ENCODE data around the gene UBE3A. TPM values are rescaled to one million over a fixed set of nuclear protein-coding genes. Genes with fewer than 3 reads are reported as not detected.

Gene UBE3A
- total RNA-seq, 1 donor from 2014 or later, result 93.1 TPM

DNA sequence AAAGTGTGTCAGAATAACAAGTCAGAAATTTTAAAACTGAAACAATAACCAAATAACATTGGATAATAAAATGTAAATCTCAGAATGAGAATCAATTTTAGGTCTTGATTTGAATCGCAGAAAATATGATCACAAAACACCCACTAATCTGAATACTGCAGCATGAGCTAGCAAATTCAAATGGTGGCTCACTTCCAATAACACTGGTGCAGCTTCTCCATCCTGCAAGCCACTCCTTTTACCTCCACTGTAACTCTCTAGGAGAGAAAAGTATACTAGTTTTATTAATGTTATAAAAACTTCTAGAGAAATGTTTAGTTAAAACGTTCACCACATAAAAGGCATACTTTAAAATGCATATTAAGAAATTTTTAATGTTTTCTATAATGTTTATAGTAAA, 30.4 kb downstream of the UBE3A start:
- TF ChIP-seq, protein P1, sequence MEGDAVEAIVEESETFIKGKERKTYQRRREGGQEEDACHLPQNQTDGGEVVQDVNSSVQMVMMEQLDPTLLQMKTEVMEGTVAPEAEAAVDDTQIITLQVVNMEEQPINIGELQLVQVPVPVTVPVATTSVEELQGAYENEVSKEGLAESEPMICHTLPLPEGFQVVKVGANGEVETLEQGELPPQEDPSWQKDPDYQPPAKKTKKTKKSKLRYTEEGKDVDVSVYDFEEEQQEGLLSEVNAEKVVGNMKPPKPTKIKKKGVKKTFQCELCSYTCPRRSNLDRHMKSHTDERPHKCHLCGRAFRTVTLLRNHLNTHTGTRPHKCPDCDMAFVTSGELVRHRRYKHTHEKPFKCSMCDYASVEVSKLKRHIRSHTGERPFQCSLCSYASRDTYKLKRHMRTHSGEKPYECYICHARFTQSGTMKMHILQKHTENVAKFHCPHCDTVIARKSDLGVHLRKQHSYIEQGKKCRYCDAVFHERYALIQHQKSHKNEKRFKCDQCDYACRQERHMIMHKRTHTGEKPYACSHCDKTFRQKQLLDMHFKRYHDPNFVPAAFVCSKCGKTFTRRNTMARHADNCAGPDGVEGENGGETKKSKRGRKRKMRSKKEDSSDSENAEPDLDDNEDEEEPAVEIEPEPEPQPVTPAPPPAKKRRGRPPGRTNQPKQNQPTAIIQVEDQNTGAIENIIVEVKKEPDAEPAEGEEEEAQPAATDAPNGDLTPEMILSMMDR (IDR thresholded peaks at IDR 0.05), result no peak
- Histone ChIP-seq H3K4me3 (no peak overlapping the region), H3K4me1 (peaks cover 17% of the 10 kb centered on the region), H3K27me3 (no peaks in the 10 kb centered on the region), H3K9me3 (no peaks in the 10 kb centered on the region), H3K36me3 (peaks cover 4% of the 10 kb centered on the region), H3K27ac (no peak overlapping the region)
- intact Hi-C loops (cut with DNase I), result no loop called here
- no peak for ATAC-seq
- no peak for DNase-seq

DNA sequence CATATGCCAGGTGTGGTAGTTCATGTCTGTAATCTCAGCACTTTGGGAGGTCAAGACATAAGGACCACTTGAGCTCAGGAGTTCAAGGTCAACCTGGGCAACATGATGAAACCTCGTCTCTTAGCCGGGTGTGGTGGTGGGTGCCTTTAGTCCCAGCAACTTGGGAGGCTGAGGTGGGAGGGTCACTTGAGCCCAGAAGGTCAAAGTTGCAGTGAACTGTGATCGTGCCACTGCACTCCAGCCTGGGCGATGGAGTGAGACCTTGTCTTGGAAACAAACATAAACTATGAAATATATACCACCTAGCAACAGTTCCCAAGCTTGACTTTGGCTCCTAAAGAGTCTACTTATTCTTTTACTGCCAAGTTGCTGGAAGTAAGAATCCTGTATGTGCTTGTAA, 30.9 kb downstream of the UBE3A start:
- ATAC-seq, result no peak
- H3K4me1 ChIP-seq, result peaks cover 17% of the 10 kb centered on the region
- no peaks in the 10 kb centered on the region for H3K9me3 ChIP-seq
- TF ChIP-seq, protein P1 (IDR thresholded peaks at IDR 0.05), result no peak
- no peaks in the 10 kb centered on the region for H3K27me3 ChIP-seq
- no peak for DNase-seq
- no peak overlapping the region for H3K27ac ChIP-seq
- intact Hi-C loops (cut with DNase I), result no loop called here
- H3K36me3 ChIP-seq, result peaks cover 6% of the 10 kb centered on the region
- H3K4me3 ChIP-seq, result no peak overlapping the region

- Histone ChIP-seq H3K4me1 (peaks cover 17% of the 10 kb centered on the region), H3K9me3 (peaks cover under 1% of the 10 kb centered on the region), H3K4me3 (no peak overlapping the region), H3K36me3 (peaks cover 17% of the 10 kb centered on the region), H3K27me3 (no peaks in the 10 kb centered on the region), H3K27ac (no peak overlapping the region)
- intact Hi-C loops (cut with DNase I), result no loop called here
- ATAC-seq (no peak), DNase-seq (no peak)
- TF ChIP-seq, protein P1 (IDR thresholded peaks at IDR 0.05), result no peak
These were observed 32.0 kb downstream of the UBE3A start for GRCh38 chr15:25406846-25407245.

DNA sequence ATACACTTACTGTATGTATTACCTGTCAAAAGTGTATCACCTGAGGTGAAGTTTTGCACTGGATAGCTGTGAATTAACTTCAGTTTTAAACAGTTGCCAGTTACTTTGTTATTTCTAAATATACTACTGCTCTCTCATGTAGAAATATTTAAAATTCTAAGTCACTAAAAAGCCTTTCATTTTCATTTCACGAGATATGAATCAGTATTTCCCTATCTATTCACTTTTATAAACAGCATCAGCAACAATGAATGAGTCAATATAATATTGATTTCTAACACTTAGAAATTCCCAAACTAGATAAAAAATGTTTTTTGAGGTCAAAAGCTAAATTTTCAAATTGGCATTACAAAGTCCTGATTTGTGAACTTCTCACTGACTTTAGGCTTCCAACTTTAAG, 32.6 kb downstream of the UBE3A start:
- DNase-seq (no peak), ATAC-seq (no peak)
- TF ChIP-seq, protein P1 (IDR thresholded peaks at IDR 0.05), result no peak
- H3K9me3 ChIP-seq, result peaks cover 5% of the 10 kb centered on the region
- no peak overlapping the region for H3K27ac ChIP-seq
- intact Hi-C loops (cut with DNase I), result no loop called here
- no peak overlapping the region for H3K4me3 ChIP-seq
- no peaks in the 10 kb centered on the region for H3K27me3 ChIP-seq
- peaks cover 17% of the 10 kb centered on the region for H3K36me3 ChIP-seq
- H3K4me1 ChIP-seq, result peaks cover 17% of the 10 kb centered on the region

DNA sequence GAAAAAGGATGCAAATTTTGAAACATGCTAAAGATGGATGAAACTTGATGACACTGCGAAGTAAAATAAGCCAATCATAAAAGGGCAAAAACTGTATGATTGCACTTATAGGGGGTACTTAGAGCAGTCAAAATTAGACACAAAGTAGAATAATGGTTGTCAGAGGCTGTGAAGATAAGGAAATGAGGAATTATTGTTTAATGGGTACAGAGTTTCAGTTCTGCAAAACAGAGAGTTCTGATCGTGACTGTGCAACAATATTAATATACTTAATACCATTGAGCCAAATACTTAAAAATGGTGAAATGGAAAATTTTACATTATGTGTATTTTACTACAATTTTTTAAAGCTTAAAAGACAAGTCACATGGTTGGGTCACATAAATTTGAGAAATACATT, 35.1 kb downstream of the UBE3A start:
- DNase-seq (no peak), ATAC-seq (no peak)
- Histone ChIP-seq H3K9me3 (peaks cover 5% of the 10 kb centered on the region), H3K27me3 (no peaks in the 10 kb centered on the region), H3K4me1 (peaks cover 6% of the 10 kb centered on the region), H3K36me3 (peaks cover 17% of the 10 kb centered on the region), H3K27ac (no peak overlapping the region), H3K4me3 (no peak overlapping the region)
- TF ChIP-seq, protein P1 (IDR thresholded peaks at IDR 0.05), result no peak
- intact Hi-C loops (cut with DNase I), result no loop called here

DNA sequence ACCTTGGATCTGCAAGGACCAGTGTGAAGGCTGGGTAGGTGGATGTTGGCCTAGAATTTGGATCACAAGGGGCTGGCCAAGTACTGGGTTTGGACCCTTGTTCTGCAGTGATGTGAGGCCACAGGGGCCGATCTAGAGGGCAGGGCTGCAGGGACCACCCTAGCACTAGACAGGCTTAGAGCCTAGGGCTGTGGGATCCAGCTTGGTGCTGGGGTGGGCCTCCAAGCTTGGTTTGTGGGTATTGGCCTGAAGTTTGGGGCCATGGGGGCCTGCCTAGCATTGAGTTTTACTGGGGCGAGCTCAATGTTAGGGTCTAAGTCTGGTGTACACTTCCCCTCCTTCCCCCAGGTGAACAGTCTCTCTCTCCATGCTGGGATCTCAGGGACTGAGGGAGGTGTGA, 36.5 kb downstream of the UBE3A start:
- H3K27me3 ChIP-seq, result no peaks in the 10 kb centered on the region
- TF ChIP-seq, protein P1 (IDR thresholded peaks at IDR 0.05), result no peak
- no peak overlapping the region for H3K27ac ChIP-seq
- peaks cover 17% of the 10 kb centered on the region for H3K36me3 ChIP-seq
- peaks cover 5% of the 10 kb centered on the region for H3K9me3 ChIP-seq
- peak; percentile 53 for DNase-seq
- H3K4me3 ChIP-seq, result no peak overlapping the region
- peak; percentile 17 for ATAC-seq
- peaks cover 7% of the 10 kb centered on the region for H3K4me1 ChIP-seq
- intact Hi-C loops (cut with DNase I), result no loop called here

All from upper lobe of right lung (tissue), 1 donor.